Stimulated activated CD4-positive, alpha-beta T cell treated with anti-CD3 and anti-CD28 coated beads, Interleukin-4, amount 100 ng/mL, for 4 hours (primary cell): ENCODE data around the gene ECHDC1.
"Not testable (repeated sequence)": the region's sequence is repeated elsewhere in the genome, so short reads cannot be mapped to it uniquely, and the experiment has no call there.

Source experiments
- DNase-seq, 2 experiments: peaks; one replicate each; pipeline ENCODE4 v3.0.0-alpha.2; 2020

ECHDC1 gene

GRCh38 chr6:127342946-127343808, at the start of gene ECHDC1:
ECHDC1 (minus strand) TSS chr6:127343609; CDS start chr6:127331028, 12,581 bp downstream.
- peak; percentile 68 to 73 for DNase-seq

- no peak for DNase-seq
Measured at GRCh38 chr6:127392301-127392700, 48.9 kb upstream of the ECHDC1 start.

GRCh38 chr6:127391094-127391953, 47.9 kb upstream of the ECHDC1 start:
- DNase-seq, result no peak

- DNase-seq, result no peak
Measured at GRCh38 chr6:127389706-127390105, 46.3 kb upstream of the ECHDC1 start.

- no peak for DNase-seq
Measured at GRCh38 chr6:127385668-127386430, 42.4 kb upstream of the ECHDC1 start.

GRCh38 chr6:127384848-127385247, 41.4 kb upstream of the ECHDC1 start:
- DNase-seq, result not testable (repeated sequence)

GRCh38 chr6:127383988-127384387, 40.6 kb upstream of the ECHDC1 start:
- DNase-seq, result no peak

- no peak for DNase-seq
Measured at GRCh38 chr6:127382413-127382812, 39.0 kb upstream of the ECHDC1 start.

GRCh38 chr6:127381384-127381783, 38.0 kb upstream of the ECHDC1 start:
- DNase-seq, result no peak

GRCh38 chr6:127376685-127377084, 33.3 kb upstream of the ECHDC1 start:
- DNase-seq, result no peak

- no peak for DNase-seq
Measured at GRCh38 chr6:127367023-127367375, 23.6 kb upstream of the ECHDC1 start.

- DNase-seq, result no peak
Measured at GRCh38 chr6:127366282-127367022, 23.0 kb upstream of the ECHDC1 start.

GRCh38 chr6:127365874-127366273, 22.5 kb upstream of the ECHDC1 start:
- no peak for DNase-seq

- DNase-seq, result no peak
Measured at GRCh38 chr6:127352524-127352923, 9.1 kb upstream of the ECHDC1 start.

GRCh38 chr6:127349980-127350379, 6.6 kb upstream of the ECHDC1 start:
- DNase-seq, result no peak

GRCh38 chr6:127348028-127348661, 4.7 kb upstream of the ECHDC1 start:
- DNase-seq, result no peak

GRCh38 chr6:127347178-127347577, 3.8 kb upstream of the ECHDC1 start:
- no peak for DNase-seq

- DNase-seq, result no peak
Measured at GRCh38 chr6:127345521-127345920, 2.1 kb upstream of the ECHDC1 start.

- no peak for DNase-seq
Measured at GRCh38 chr6:127343809-127344659, 625 bp upstream of the ECHDC1 start.

- DNase-seq, result no peak
Measured at GRCh38 chr6:127342296-127342945, 988 bp downstream of the ECHDC1 start.
